HepG2 (cell line): ENCODE measurements around the gene RNASE8. TPM values are rescaled to one million over a fixed set of nuclear protein-coding genes. Genes with fewer than 3 reads are reported as not detected.
A peak's percentile ranks its signal among the peaks of the same experiment; 100 is the strongest.

Experiments
- EED ChIP-seq: sonication (generic); formaldehyde crosslinking; IDR thresholded peaks from 2 replicates; pipeline ENCODE4 v1.5.0; 2020; ENCODE audit warnings: mild to moderate bottlenecking, missing genetic modification reagents
- FLYWCH1 ChIP-seq: sonication (generic); formaldehyde crosslinking; IDR thresholded peaks from 2 replicates; pipeline ENCODE4 v1.8.1; 2023; ENCODE audit warnings: mild to moderate bottlenecking, missing genetic modification reagents
- FOXA3 ChIP-seq: IDR thresholded peaks from 2 replicates; pipeline ENCODE4 v1.6.1; 2016; ENCODE audit warnings: missing genetic modification reagents, missing compliant biosample characterization
- GTF3A ChIP-seq: sonication (generic); formaldehyde crosslinking; conservative IDR thresholded peaks from 2 replicates; pipeline ENCODE4 v1.4.0; 2020; ENCODE audit warnings: mild to moderate bottlenecking, missing genetic modification reagents
- HMG20B ChIP-seq: conservative IDR thresholded peaks from 2 replicates; pipeline ENCODE4 v1.6.1; 2016; ENCODE audit warnings: missing genetic modification reagents, missing compliant biosample characterization
- KLF16 ChIP-seq, 2 experiments: sonication (generic) in 1 of 2; formaldehyde crosslinking in 1 of 2; IDR thresholded peaks; 2 replicates each; pipeline versions ENCODE4 v1.6.1 to v1.8.0; 2016 to 2023; ENCODE audit warnings: missing genetic modification reagents in 2 of 2, missing compliant biosample characterization in 1 of 2
- NFATC3 ChIP-seq: sonication (generic); formaldehyde crosslinking; IDR thresholded peaks from 2 replicates; pipeline ENCODE4 v1.5.1; 2020; ENCODE audit warnings: mild to moderate bottlenecking, missing genetic modification reagents
- NR1H2 ChIP-seq: sonication (generic); formaldehyde crosslinking; IDR thresholded peaks from 2 replicates; pipeline ENCODE4 v1.8.1; 2022; ENCODE audit warnings: low read depth, missing genetic modification reagents, borderline replicate concordance
- SCMH1 ChIP-seq: sonication (generic); formaldehyde crosslinking; IDR thresholded peaks from 2 replicates; pipeline ENCODE4 v1.9.0; 2021; ENCODE audit warnings: missing genetic modification reagents, mild to moderate bottlenecking, borderline replicate concordance
- SKI ChIP-seq: fragments of 450-650 bp; IDR thresholded peaks from one replicate; pipeline ENCODE4 v1.6.1; 2018; ENCODE audit warnings: mild to moderate bottlenecking; ENCODE audit not compliant: partially characterized antibody
- SMC3 ChIP-seq: IDR thresholded peaks from 2 replicates; pipeline ENCODE4 v1.6.1; 2011; ENCODE audit warnings: low read length, improper control_type of control experiment
- SRY ChIP-seq: sonication (generic); formaldehyde crosslinking; IDR thresholded peaks from 2 replicates; pipeline ENCODE4 v1.8.0; 2022; ENCODE audit warnings: mild to moderate bottlenecking, missing genetic modification reagents
- SYNCRIP ChIP-seq: fragments of 200-400 bp; formaldehyde crosslinking; IDR thresholded peaks from 2 replicates; pipeline ENCODE4 v1.6.1; 2018; ENCODE audit warnings: mild to moderate bottlenecking, low read depth, low read length; ENCODE audit not compliant: insufficient read depth
- TCF7 ChIP-seq: sonication (generic); IDR thresholded peaks from 2 replicates; pipeline ENCODE4 v1.6.1; 2016; ENCODE audit warnings: antibody characterized with exemption, low read depth
- THAP11 ChIP-seq: IDR thresholded peaks from 2 replicates; pipeline ENCODE4 v1.6.1; 2016; ENCODE audit warnings: missing biosample characterization, missing genetic modification reagents
- ZFYVE20 ChIP-seq: sonication (generic); formaldehyde crosslinking; IDR thresholded peaks from 2 replicates; pipeline ENCODE4 v1.8.0; 2023; ENCODE audit warnings: low read depth, mild to moderate bottlenecking, moderate library complexity, missing genetic modification reagents, borderline replicate concordance
- ZNF20 ChIP-seq: sonication (generic); formaldehyde crosslinking; IDR thresholded peaks from 2 replicates; pipeline ENCODE4 v1.4.0; 2020; ENCODE audit warnings: mild to moderate bottlenecking, moderate library complexity, missing genetic modification reagents
- ZNF207 ChIP-seq: fragments of 450-650 bp; IDR thresholded peaks from 2 replicates; pipeline ENCODE4 v1.6.1; 2016; ENCODE audit warnings: antibody characterized with exemption, borderline replicate concordance
- ZNF274 ChIP-seq: sonication (generic); formaldehyde crosslinking; IDR thresholded peaks from 2 replicates; pipeline ENCODE4 v1.5.1; 2020; ENCODE audit warnings: mild to moderate bottlenecking, missing genetic modification reagents
- ZNF572 ChIP-seq: sonication (generic); formaldehyde crosslinking; IDR thresholded peaks from 2 replicates; pipeline ENCODE4 v1.5.1; 2020; ENCODE audit warnings: mild to moderate bottlenecking, missing genetic modification reagents
- ZNF709 ChIP-seq: sonication (generic); formaldehyde crosslinking; IDR thresholded peaks from 2 replicates; pipeline ENCODE4 v1.5.0; 2020; ENCODE audit warnings: mild to moderate bottlenecking, missing genetic modification reagents
- polyA plus RNA-seq, 8 experiments: library from polyadenylated mRNA; depleted of rRNA in 3 of 8; stranded (reverse) in 7 of 8; unstranded in 1 of 8; fragments of >200 nt; fragmentation: Illumina TruSeq in 4 of 8; extraction: Trizol in 4 of 8; gene quantifications; 2 replicates each; pipeline versions ENCODE4 v1.2.1 to v1.2.3, GENCODE V29; 2011 to 2016; ENCODE audit warnings: low read depth in 4 of 8, missing spikeins in 1 of 8, mixed read lengths in 1 of 8; ENCODE audit not compliant: insufficient read depth in 1 of 8
- total RNA-seq, 5 experiments: library from RNA; depleted of rRNA; stranded (reverse); fragments of >200 nt; fragmentation: Illumina TruSeq; extraction: Trizol; gene quantifications; 2 replicates each; pipeline ENCODE4 v1.2.3, GENCODE V29; 2016; ENCODE audit warnings: low read depth in 1 of 5
- TF ChIP-seq, protein P1 (sequence below): sonication (generic); formaldehyde crosslinking; IDR thresholded peaks from 2 replicates; pipeline ENCODE4 v1.8.1; 2022; ENCODE audit warnings: low read depth, mild to moderate bottlenecking, missing genetic modification reagents
- TF ChIP-seq, protein P2 (sequence below): IDR thresholded peaks from 2 replicates; pipeline ENCODE4 v1.6.1; 2012; ENCODE audit warnings: inconsistent platforms
- TF ChIP-seq, protein P3 (sequence below): sonication (generic); formaldehyde crosslinking; IDR thresholded peaks from 2 replicates; pipeline ENCODE4 v1.5.1; 2020; ENCODE audit warnings: missing genetic modification reagents, mild to moderate bottlenecking, borderline replicate concordance
- TF ChIP-seq, protein P4 (sequence below): fragments of 450-650 bp; IDR thresholded peaks from 2 replicates; pipeline ENCODE4 v1.6.1; 2017

Gene RNASE8
- total and polyA plus RNA-seq, 2 of the 13 experiments (the other 11 are each of a cell fraction or from before 2014, with no cell fraction given): not detected

DNA sequence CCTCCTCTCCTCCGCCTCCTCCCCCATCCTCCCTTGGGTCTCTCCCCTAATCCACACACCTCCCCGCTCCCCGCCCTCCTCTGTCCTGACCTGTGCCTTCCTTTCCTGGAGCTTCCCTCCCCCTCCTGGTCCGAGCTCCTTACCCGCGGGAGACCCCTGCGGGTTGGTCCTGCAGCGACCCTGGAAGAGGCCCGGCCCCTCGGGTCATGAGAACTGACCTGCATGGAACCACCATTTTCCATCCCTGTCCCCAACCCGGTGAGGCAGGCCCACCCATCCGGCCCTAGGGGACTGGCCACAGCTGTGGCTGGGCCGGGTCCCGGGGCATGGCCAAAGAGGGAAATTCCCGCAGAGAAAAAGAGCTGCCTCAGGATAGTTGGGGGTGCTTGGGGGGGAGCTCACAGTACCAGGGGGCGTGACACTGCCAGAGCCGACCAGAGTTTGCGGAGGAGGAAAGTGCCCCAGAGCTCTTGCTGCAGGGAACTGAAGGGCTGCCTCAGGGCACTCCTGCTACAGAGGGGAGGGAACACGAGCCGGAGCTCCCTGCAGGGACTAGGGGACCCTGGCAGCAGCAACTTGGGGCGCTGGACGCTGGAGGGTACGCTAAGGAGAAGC is 13.1 kb downstream of the RNASE8 start (continued):
- 0 out of 2 replicates have a peak, but pooled peaks have one; percentile 11 for TF ChIP-seq EED
- 0 out of 2 replicates have a peak, but pooled peaks have one; percentile 7 for TF ChIP-seq THAP11
- TF ChIP-seq NR1H2 (CRISPR knock-in tag): no peak; the same call in 1 of the 2 replicates
- 0 out of 2 replicates have a peak, but pooled peaks have one; percentile 75 for TF ChIP-seq SRY
- no peak for TF ChIP-seq ZNF20 (CRISPR knock-in tag)
- TF ChIP-seq, protein P1, sequence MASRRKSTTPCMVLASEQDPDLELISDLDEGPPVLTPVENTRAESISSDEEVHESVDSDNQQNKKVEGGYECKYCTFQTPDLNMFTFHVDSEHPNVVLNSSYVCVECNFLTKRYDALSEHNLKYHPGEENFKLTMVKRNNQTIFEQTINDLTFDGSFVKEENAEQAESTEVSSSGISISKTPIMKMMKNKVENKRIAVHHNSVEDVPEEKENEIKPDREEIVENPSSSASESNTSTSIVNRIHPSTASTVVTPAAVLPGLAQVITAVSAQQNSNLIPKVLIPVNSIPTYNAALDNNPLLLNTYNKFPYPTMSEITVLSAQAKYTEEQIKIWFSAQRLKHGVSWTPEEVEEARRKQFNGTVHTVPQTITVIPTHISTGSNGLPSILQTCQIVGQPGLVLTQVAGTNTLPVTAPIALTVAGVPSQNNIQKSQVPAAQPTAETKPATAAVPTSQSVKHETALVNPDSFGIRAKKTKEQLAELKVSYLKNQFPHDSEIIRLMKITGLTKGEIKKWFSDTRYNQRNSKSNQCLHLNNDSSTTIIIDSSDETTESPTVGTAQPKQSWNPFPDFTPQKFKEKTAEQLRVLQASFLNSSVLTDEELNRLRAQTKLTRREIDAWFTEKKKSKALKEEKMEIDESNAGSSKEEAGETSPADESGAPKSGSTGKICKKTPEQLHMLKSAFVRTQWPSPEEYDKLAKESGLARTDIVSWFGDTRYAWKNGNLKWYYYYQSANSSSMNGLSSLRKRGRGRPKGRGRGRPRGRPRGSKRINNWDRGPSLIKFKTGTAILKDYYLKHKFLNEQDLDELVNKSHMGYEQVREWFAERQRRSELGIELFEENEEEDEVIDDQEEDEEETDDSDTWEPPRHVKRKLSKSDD: no peak
- TF ChIP-seq KLF16 (CRISPR knock-in tag; IDR thresholded peaks at IDR 0.05): 0 out of 4 replicates have a peak, but pooled peaks of 1 of the 2 experiments have one; percentile 24
- TF ChIP-seq ZNF274 (CRISPR knock-in tag): peak; percentile 58
- TF ChIP-seq ZNF207: no peak
- TF ChIP-seq SCMH1 (CRISPR knock-in tag): no peak
- TF ChIP-seq, protein P2, sequence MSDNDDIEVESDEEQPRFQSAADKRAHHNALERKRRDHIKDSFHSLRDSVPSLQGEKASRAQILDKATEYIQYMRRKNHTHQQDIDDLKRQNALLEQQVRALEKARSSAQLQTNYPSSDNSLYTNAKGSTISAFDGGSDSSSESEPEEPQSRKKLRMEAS: peak; percentile 39
- TF ChIP-seq NFATC3 (CRISPR knock-in tag): no peak
- no peak for TF ChIP-seq FOXA3 (CRISPR knock-in tag)
- TF ChIP-seq FLYWCH1: no peak
- no peak for TF ChIP-seq SYNCRIP
- no peak for TF ChIP-seq GTF3A (CRISPR knock-in tag)
- TF ChIP-seq SKI: no peak
- no peak for TF ChIP-seq TCF7
- TF ChIP-seq ZNF709 (CRISPR knock-in tag): no peak; the same call in 1 of the 2 replicates
- TF ChIP-seq, protein P3, sequence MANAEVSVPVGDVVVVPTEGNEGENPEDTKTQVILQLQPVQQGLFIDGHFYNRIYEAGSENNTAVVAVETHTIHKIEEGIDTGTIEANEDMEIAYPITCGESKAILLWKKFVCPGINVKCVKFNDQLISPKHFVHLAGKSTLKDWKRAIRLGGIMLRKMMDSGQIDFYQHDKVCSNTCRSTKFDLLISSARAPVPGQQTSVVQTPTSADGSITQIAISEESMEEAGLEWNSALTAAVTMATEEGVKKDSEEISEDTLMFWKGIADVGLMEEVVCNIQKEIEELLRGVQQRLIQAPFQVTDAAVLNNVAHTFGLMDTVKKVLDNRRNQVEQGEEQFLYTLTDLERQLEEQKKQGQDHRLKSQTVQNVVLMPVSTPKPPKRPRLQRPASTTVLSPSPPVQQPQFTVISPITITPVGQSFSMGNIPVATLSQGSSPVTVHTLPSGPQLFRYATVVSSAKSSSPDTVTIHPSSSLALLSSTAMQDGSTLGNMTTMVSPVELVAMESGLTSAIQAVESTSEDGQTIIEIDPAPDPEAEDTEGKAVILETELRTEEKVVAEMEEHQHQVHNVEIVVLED: no peak
- TF ChIP-seq ZFYVE20: no peak; the same call in none of the 2 replicates
- TF ChIP-seq, protein P4, sequence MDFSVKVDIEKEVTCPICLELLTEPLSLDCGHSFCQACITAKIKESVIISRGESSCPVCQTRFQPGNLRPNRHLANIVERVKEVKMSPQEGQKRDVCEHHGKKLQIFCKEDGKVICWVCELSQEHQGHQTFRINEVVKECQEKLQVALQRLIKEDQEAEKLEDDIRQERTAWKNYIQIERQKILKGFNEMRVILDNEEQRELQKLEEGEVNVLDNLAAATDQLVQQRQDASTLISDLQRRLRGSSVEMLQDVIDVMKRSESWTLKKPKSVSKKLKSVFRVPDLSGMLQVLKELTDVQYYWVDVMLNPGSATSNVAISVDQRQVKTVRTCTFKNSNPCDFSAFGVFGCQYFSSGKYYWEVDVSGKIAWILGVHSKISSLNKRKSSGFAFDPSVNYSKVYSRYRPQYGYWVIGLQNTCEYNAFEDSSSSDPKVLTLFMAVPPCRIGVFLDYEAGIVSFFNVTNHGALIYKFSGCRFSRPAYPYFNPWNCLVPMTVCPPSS: no peak
- no peak for TF ChIP-seq SMC3
- TF ChIP-seq ZNF572 (CRISPR knock-in tag): peak; percentile 97
- TF ChIP-seq HMG20B (CRISPR knock-in tag): no peak
